ENCODE data around the gene NKX2-4.
"Not testable (repeated sequence)": the region's sequence is repeated elsewhere in the genome, so short reads cannot be mapped to it uniquely, and the experiment has no call there.

The NKX2-4 gene
- 0 reads per million in 4 donors for total RNA-seq

- DNase-seq = no peak
Measured at GRCh38 chr20:21397341-21398108, at the start of gene NKX2-4. TSS of gene NKX2-4 (minus strand) at chr20:21397526. CDS start at chr20:21397399, 127 bp downstream.

DNA sequence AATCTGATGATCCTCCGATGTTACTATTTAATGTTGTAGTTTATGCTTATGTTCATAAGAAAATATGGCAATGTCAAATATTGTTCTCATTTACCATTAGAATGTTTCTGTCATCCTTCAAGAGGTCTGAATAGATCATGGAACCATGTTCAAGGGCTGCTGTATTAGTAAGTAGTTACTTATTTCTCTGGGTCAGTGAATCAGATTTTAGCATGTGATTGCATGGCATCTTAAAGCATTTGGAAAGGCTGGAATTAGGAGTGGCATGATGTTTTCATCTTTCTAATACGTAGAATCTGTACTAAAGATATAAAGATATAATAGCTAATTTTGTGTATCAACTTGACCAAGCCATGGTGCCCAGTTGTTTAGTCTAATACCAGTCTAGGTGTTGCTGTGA, 40.5 kb upstream of the NKX2-4 start:
- no peak for DNase-seq

GRCh38 chr20:21437248-21437647, 39.9 kb upstream of the NKX2-4 start:
- no peak for DNase-seq

GRCh38 chr20:21436205-21436604, 38.9 kb upstream of the NKX2-4 start:
- no peak for DNase-seq

GRCh38 chr20:21435576-21435975, 38.2 kb upstream of the NKX2-4 start:
- no peak for DNase-seq

DNA sequence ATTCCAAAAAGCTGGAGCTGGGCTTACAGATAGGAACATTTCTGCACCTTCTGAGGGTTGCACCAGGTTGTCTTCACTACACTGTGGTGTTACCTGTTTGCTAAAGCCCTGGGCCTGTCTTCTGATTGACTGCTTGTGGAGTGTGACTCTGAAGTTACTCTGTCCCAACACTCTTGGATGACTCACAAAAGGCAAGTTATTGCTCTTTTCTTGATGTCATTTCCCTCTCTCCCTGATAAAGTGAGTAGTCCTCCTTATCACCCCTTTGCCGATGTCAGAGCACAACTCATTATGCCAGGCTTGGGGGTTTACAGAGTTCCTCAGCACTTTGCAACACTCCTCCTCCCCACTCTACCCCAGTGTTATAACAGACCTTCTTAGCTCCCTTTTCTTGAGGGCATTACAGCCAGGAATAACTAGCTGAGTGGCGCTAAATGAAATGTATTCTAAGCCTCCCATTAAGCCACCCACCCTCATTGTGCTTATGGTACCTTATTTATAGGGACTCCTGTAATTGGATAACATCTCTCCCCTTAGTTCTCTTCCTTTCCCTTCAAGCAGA, 36.1 kb upstream of the NKX2-4 start:
- no peak for DNase-seq

- no peak for DNase-seq
Measured at GRCh38 chr20:21432911-21433310, 35.6 kb upstream of the NKX2-4 start.

DNA sequence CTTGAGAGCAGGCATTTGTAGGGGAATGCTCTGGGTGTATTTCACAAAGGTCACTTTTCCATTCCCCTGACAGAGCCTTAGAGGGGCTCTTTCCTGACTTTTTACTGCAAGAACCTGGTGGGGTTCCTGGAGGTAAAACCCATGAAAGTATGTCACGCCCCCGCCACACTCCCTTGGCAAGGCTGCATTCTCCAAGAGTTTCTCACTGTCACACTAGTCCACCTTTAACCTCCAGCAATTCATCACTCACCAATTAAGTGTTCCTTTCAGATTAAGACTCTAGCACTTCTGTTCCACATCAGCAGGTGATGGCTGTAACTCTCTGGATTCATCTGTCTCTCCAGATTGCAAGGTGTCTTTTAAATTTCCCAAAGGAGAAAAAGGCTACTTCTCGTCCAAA, 32.7 kb upstream of the NKX2-4 start:
- no peak for DNase-seq

- no peak for DNase-seq
Measured at GRCh38 chr20:21424846-21425245, 27.5 kb upstream of the NKX2-4 start.

- DNase-seq = not testable (repeated sequence)
Measured at GRCh38 chr20:21423712-21424111, 26.4 kb upstream of the NKX2-4 start.

GRCh38 chr20:21421601-21422236, 24.4 kb upstream of the NKX2-4 start:
- DNase-seq = no peak

DNA sequence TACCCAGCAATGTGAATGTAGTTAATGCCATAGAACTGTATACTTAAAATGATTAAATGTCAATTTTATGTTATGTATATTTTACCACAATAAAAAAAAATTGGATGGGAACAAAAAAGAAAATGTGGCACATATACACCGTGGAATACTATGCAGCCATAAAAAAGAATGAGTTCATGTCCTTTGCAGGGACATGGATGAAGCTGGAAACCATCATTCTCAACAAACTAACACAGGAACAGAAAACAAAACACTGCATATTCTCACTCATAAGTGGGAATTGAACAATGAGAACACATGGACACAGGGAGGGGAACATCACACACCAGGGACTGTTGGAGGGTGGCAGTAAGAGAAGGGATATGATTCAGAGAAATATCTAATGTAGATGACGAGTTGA, 21.8 kb upstream of the NKX2-4 start:
- DNase-seq = not testable (repeated sequence)

DNA sequence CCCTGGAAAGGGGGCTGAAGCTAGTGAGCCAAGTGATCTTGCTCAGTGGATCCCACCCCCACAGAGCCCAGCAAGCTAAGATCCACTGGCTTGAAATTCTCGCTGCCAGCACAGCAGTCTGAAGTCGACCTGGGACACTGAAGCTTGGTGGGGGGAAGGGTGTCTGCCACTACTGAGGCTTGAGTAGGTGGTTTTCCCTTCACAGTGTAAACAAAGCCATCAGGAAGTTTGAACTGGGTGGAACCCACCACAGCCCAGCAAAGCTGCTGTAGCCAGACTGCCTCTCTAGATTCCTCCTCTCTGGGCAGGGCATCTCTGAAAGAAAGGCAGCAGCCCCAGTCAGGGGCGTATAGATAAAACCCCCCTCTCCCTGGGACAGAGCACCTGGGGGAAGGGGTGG, 16.7 kb upstream of the NKX2-4 start:
- DNase-seq = not testable (repeated sequence)

DNA sequence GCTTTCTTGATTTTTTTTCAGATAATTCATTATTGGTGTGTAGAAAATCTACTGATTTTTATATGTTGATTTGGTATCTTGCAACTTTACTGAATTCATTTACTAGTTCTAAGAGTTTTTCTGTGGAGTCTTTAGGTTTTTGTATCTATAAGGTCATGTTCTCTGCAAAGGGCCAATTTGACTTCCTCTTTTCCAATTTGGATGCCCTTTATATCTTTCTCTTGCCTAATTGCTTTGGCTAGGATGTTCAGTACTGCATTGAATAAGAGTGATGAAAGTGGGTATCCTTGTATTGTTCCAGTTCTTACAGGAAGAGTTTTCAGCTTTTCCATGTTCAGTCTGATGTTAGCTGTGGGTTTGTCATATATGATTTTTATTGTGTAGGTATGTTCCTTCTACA, 14.4 kb upstream of the NKX2-4 start:
- DNase-seq = no peak

- DNase-seq = no peak
Measured at GRCh38 chr20:21399005-21399475, 1.7 kb upstream of the NKX2-4 start.

- DNase-seq = no peak
Measured at GRCh38 chr20:21398109-21399004, 1.0 kb upstream of the NKX2-4 start.

GRCh38 chr20:21396599-21397340, 556 bp downstream of the NKX2-4 start:
- no peak for DNase-seq

- peak in 4 of 5 donors; percentile 23 to 51 (median 34) for DNase-seq
Measured at GRCh38 chr20:21395666-21396598, 1.4 kb downstream of the NKX2-4 start.

- DNase-seq = no peak
Measured at GRCh38 chr20:21395051-21395665, 2.2 kb downstream of the NKX2-4 start.

DNA sequence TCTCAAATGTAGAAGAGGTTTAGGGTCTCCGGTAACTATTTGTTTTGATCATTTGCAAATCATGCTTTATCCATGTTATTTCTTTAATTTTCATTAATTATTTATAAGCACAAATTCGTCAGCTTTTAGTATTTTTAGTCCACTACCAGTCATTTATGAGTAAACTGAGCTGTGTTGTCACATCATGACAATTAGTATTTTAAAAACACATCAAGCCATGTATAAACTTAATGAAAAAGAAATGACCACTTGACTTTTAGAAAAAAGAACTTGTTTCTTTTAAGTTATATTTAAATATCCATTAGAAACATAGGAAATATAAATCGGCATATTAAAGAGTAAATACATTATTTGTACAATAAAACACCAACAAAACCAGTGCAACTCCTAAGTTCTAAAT, 2.8 kb downstream of the NKX2-4 start:
- DNase-seq = no peak

All from T-helper 1 cell (primary cell).